Neural progenitor cell (in vitro differentiated cells): ENCODE measurements around the gene CACHD1.

Source experiments
- EZH2 ChIP-seq: fragments of 200-600 bp; sonication (generic); IDR thresholded peaks from 2 replicates; pipeline ENCODE4 v1.6.1; 2017; ENCODE audit warnings: antibody characterized with exemption, mild to moderate bottlenecking, moderate library complexity
- TF ChIP-seq, protein P1 (sequence below): fragments of 200-600 bp; sonication (generic); IDR thresholded peaks from 2 replicates; pipeline ENCODE4 v1.5.1; 2017; ENCODE audit warnings: antibody characterized with exemption, mild to moderate bottlenecking

DNA sequence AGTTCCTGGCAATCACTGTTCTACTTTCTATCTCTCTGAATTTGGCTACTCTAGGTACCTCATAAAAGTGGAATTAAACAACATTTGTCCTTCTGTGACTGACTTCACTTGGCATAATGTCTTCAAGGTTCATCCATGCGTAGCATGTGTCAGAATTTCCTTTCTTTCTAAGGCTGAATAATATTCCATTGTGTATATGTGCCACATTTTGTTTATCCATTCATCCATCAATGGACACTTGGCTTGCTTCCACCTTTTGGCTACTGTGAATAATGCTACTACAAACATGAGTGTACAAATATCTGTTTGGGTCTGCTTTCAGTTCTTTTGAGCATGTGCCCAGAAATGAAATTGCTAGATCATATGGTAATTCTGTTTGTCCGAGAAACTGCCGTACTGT is 14.7 kb downstream of the CACHD1 start:
- TF ChIP-seq, protein P1, sequence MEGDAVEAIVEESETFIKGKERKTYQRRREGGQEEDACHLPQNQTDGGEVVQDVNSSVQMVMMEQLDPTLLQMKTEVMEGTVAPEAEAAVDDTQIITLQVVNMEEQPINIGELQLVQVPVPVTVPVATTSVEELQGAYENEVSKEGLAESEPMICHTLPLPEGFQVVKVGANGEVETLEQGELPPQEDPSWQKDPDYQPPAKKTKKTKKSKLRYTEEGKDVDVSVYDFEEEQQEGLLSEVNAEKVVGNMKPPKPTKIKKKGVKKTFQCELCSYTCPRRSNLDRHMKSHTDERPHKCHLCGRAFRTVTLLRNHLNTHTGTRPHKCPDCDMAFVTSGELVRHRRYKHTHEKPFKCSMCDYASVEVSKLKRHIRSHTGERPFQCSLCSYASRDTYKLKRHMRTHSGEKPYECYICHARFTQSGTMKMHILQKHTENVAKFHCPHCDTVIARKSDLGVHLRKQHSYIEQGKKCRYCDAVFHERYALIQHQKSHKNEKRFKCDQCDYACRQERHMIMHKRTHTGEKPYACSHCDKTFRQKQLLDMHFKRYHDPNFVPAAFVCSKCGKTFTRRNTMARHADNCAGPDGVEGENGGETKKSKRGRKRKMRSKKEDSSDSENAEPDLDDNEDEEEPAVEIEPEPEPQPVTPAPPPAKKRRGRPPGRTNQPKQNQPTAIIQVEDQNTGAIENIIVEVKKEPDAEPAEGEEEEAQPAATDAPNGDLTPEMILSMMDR: no peak
- no peak for TF ChIP-seq EZH2
